K562 (cell line): ENCODE results near the gene SEC31A. TPM values are rescaled to one million over a fixed set of nuclear protein-coding genes. Genes with fewer than 3 reads are reported as not detected.
A peak's percentile ranks its signal among the peaks of the same experiment; 100 is the strongest.

Experiments
- CHCHD3 ChIP-seq: fragments of 250-450 bp; sonication (Bioruptor Pico); IDR thresholded peaks from 2 replicates; pipeline ENCODE4 v2.1.2; 2022; ENCODE audit warnings: mild to moderate bottlenecking
- NCOR1 ChIP-seq: fragments of 450-650 bp; IDR thresholded peaks from 2 replicates; pipeline ENCODE4 v1.6.1; 2016; ENCODE audit warnings: mild to moderate bottlenecking, moderate library complexity
- ZNF407 ChIP-seq: fragments of 450-650 bp; IDR thresholded peaks from 2 replicates; pipeline ENCODE4 v1.6.1; 2016; ENCODE audit warnings: low read depth
- ZNF408 ChIP-seq: fragments of 250-450 bp; sonication (Bioruptor Pico); IDR thresholded peaks from 2 replicates; pipeline ENCODE4 v1.4.0; 2020; ENCODE audit warnings: low read depth, mild to moderate bottlenecking, moderate library complexity
- ZNF518B ChIP-seq: fragments of 250-450 bp; sonication (Bioruptor Pico); IDR thresholded peaks from 2 replicates; pipeline ENCODE4 v1.5.0; 2021; ENCODE audit warnings: mild to moderate bottlenecking, moderate library complexity
- polyA plus RNA-seq, 8 experiments: library from polyadenylated mRNA; depleted of rRNA in 4 of 8; stranded (reverse) in 5 of 8; unstranded in 3 of 8; fragments of >200 nt; fragmentation: Nextera tagmentation in 2 of 8; fragmentation: Illumina TruSeq in 1 of 8; extraction: Ambion mirVana in 2 of 8; extraction: Trizol in 1 of 8; gene quantifications; 2 replicates each; pipeline versions ENCODE4 v1.2.1 to v1.2.3, GENCODE V29; 2011 to 2014; ENCODE audit warnings: inconsistent platforms in 1 of 8, missing spikeins in 1 of 8
- total RNA-seq, 7 experiments: library from RNA; depleted of rRNA in 6 of 7; stranded (reverse); fragments of >200 nt in 6 of 7; fragmentation: Illumina TruSeq in 2 of 7; extraction: Trizol in 2 of 7; gene quantifications; 2 replicates each; pipeline versions ENCODE4 v1.2.1 to v1.2.3, GENCODE V29; 2011 to 2021; ENCODE audit warnings: low replicate concordance in 1 of 7
- TF ChIP-seq, protein P1 (sequence below): sonication (generic); formaldehyde crosslinking; IDR thresholded peaks from 2 replicates; pipeline ENCODE4 v1.8.1; 2023; ENCODE audit warnings: missing genetic modification reagents, mild to moderate bottlenecking, borderline replicate concordance
- TF ChIP-seq, protein P2 (sequence below): fragments of 250-450 bp; sonication (Bioruptor Pico); IDR thresholded peaks from 2 replicates; pipeline ENCODE4 v1.8.0; 2022; ENCODE audit warnings: inconsistent platforms

The SEC31A gene
- total and polyA plus RNA-seq, 9 of the 15 experiments (the other 6 are each of a cell fraction or from before 2014, with no cell fraction given): 78.9 to 241 (median 173) TPM

DNA sequence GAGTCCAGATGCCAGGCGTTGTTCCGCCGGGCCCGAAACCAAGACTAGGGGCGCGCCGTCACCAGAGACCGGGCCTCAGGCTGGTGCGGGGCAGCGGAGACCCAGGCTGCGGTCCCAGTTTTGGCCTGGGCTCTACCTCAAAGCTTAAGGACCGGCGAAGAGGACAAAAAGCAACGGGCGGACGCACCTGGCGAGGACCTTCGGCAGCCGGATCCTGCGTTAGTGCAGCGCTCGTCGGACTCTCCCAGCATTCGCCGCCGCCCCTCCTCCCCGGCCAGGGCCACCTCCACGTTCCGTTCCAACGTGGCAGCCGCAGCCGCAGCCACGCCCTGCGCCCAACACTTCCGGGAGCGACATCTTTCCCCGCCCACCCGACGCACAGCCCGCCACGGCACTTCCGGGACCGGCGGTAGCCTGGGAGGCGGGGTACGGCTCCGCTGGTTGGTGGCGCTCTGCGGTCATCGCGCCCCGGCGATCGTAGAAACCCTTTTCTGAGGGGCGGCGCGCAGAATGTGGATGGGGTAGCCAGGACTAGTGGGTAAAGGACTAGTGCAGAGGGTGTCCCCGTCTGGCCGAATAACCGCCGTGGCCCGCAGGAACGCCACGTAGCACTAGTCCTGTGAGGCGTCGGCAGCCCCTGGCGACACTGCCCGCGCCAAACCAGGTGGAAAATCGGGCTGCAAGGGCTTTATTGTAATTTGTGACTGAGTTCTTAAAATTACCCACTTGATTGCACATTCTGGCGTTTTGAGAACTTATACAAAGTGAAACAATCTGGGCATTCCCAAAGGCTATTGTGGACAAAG is at the start of gene SEC31A (continued):
- TF ChIP-seq, protein P1, sequence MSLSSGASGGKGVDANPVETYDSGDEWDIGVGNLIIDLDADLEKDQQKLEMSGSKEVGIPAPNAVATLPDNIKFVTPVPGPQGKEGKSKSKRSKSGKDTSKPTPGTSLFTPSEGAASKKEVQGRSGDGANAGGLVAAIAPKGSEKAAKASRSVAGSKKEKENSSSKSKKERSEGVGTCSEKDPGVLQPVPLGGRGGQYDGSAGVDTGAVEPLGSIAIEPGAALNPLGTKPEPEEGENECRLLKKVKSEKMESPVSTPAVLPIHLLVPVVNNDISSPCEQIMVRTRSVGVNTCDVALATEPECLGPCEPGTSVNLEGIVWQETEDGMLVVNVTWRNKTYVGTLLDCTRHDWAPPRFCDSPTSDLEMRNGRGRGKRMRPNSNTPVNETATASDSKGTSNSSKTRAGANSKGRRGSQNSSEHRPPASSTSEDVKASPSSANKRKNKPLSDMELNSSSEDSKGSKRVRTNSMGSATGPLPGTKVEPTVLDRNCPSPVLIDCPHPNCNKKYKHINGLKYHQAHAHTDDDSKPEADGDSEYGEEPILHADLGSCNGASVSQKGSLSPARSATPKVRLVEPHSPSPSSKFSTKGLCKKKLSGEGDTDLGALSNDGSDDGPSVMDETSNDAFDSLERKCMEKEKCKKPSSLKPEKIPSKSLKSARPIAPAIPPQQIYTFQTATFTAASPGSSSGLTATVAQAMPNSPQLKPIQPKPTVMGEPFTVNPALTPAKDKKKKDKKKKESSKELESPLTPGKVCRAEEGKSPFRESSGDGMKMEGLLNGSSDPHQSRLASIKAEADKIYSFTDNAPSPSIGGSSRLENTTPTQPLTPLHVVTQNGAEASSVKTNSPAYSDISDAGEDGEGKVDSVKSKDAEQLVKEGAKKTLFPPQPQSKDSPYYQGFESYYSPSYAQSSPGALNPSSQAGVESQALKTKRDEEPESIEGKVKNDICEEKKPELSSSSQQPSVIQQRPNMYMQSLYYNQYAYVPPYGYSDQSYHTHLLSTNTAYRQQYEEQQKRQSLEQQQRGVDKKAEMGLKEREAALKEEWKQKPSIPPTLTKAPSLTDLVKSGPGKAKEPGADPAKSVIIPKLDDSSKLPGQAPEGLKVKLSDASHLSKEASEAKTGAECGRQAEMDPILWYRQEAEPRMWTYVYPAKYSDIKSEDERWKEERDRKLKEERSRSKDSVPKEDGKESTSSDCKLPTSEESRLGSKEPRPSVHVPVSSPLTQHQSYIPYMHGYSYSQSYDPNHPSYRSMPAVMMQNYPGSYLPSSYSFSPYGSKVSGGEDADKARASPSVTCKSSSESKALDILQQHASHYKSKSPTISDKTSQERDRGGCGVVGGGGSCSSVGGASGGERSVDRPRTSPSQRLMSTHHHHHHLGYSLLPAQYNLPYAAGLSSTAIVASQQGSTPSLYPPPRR (CRISPR knock-in tag): 0 out of 2 replicates have a peak, but pooled peaks have one; percentile 43
- TF ChIP-seq ZNF408 (CRISPR knock-in tag) (no peak), ZNF518B (no peak), CHCHD3 (no peak), ZNF407 (peak; percentile 86), NCOR1 (no peak; the same call in 1 of the 2 replicates)
- TF ChIP-seq, protein P2, sequence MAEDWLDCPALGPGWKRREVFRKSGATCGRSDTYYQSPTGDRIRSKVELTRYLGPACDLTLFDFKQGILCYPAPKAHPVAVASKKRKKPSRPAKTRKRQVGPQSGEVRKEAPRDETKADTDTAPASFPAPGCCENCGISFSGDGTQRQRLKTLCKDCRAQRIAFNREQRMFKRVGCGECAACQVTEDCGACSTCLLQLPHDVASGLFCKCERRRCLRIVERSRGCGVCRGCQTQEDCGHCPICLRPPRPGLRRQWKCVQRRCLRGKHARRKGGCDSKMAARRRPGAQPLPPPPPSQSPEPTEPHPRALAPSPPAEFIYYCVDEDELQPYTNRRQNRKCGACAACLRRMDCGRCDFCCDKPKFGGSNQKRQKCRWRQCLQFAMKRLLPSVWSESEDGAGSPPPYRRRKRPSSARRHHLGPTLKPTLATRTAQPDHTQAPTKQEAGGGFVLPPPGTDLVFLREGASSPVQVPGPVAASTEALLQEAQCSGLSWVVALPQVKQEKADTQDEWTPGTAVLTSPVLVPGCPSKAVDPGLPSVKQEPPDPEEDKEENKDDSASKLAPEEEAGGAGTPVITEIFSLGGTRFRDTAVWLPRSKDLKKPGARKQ (CRISPR knock-in tag): no peak
